ENCODE results near the gene SERPINA7. TPM values are rescaled to one million over a fixed set of nuclear protein-coding genes. Genes with fewer than 3 reads are reported as not detected.

SERPINA7 gene
- total and polyA plus RNA-seq, 2 of the 8 experiments (the other 6 are each of a cell fraction or from before 2014, with no cell fraction given), result not detected

- TF ChIP-seq CHD7 (IDR thresholded peaks at IDR 0.05; ENCODE audit: insufficient replicate concordance, low read length) (no peak), RXRA (IDR thresholded peaks at IDR 0.05; ENCODE audit: insufficient read depth, low read depth, low read length) (no peak)
These were observed 32.8 kb downstream of the SERPINA7 start (continued) for GRCh38 chrX:106005684-106006083.
